BE2C (cell line): Measurements from ENCODE around the gene TAS2R8.
"Not testable (repeated sequence)": the region's sequence is repeated elsewhere in the genome, so short reads cannot be mapped to it uniquely, and the experiment has no call there.

Source experiments
- DNase-seq: peaks from one replicate; pipeline ENCODE4 v3.0.0-alpha.2; 2020
- H3K27me3 ChIP-seq: fragments of 250-450 bp; sonication (Bioruptor Pico); 2 replicates; pipeline ENCODE4 v1.5.1; 2020; ENCODE audit warnings: mild to moderate bottlenecking
- H3K36me3 ChIP-seq: fragments of 250-450 bp; sonication (Bioruptor Pico); 2 replicates; pipeline ENCODE4 v1.5.1; 2020; ENCODE audit warnings: mild to moderate bottlenecking
- H3K4me1 ChIP-seq: fragments of 250-450 bp; sonication (Bioruptor Pico); 2 replicates; pipeline ENCODE4 v1.5.1; 2020
- H3K4me3 ChIP-seq: 2 replicates; pipeline ENCODE4 v1.5.1; 2011; ENCODE audit warnings: low read depth, low read length
- H3K9me3 ChIP-seq: fragments of 250-450 bp; sonication (Bioruptor Pico); 2 replicates; pipeline ENCODE4 v1.5.1; 2020
- CTCF ChIP-seq: IDR thresholded peaks from 2 replicates; pipeline ENCODE4 v1.5.1; 2012; ENCODE audit warnings: mild to moderate bottlenecking, low read depth, low read length

Gene TAS2R8

DNA sequence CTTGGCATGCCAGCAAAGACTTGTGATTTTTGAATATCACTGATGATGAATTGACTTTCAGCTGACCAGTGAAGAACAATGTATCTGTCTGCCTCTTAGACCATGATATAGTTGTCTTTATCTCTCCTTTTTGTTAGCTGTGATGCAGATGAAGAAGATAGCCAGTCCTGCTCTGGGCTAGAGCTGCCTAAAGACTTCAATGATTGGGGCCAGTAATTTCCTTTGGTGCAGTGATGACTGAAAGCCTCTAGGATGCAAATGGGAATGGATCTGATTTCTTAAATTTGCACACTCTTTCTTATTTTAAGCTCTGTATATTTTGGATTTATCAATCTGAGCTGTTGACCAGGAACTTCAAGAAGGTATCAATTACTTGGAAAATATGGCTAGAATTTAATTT, 3.0 kb upstream of the TAS2R8 start, which contains the start of gene TAS2R9:
TSS of gene TAS2R9 (minus strand) at position 101 of the 400 bp plus-strand sequence. CDS start at position 8, 93 bp downstream.
- H3K36me3 ChIP-seq: no peaks in the 10 kb centered on the region
- H3K27me3 ChIP-seq: peaks cover 10% of the 10 kb centered on the region
- no peak within 1 kb of the TSS for H3K4me3 ChIP-seq
- H3K9me3 ChIP-seq: no peaks in the 10 kb centered on the region
- H3K4me1 ChIP-seq: no peaks in the 10 kb centered on the region
- DNase-seq: no peak
- TF ChIP-seq CTCF: no peak

DNA sequence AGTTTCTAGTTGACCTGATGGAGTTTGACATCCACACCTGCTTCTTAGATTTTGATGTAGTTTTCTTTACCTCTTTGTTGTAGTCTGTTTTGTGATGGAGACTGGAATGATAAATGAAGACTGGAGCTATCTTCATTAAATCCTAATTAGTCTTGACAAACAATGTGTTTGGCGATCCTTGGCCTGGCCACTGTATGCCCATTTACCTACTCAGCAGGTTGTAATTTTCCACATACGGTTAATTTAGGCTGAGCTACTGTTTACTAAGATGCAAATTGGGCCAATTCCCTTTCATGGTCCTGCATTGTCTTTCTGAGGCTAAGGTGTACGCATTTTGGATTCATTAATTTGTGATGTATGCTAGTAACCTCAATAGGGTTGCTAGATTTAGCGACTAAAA, 4.5 kb downstream of the TAS2R8 start, which contains the start of gene TAS2R7:
TSS of gene TAS2R7 (minus strand) at position 41 of the 400 bp plus-strand sequence. CDS start 57 bp downstream, outside the sequence.
- no peaks in the 10 kb centered on the region for H3K9me3 ChIP-seq
- H3K4me1 ChIP-seq: no peaks in the 10 kb centered on the region
- H3K4me3 ChIP-seq: no peak within 1 kb of the TSS
- no peak for DNase-seq
- H3K27me3 ChIP-seq: peaks cover 2% of the 10 kb centered on the region
- no peaks in the 10 kb centered on the region for H3K36me3 ChIP-seq
- TF ChIP-seq CTCF: no peak

- no peak for TF ChIP-seq CTCF
- H3K4me3 ChIP-seq: no peak overlapping the region
- H3K27me3 ChIP-seq: peaks cover 3% of the 10 kb centered on the region
Observed at GRCh38 chr12:10801741-10802140, 5.3 kb downstream of the TAS2R8 start.

DNA sequence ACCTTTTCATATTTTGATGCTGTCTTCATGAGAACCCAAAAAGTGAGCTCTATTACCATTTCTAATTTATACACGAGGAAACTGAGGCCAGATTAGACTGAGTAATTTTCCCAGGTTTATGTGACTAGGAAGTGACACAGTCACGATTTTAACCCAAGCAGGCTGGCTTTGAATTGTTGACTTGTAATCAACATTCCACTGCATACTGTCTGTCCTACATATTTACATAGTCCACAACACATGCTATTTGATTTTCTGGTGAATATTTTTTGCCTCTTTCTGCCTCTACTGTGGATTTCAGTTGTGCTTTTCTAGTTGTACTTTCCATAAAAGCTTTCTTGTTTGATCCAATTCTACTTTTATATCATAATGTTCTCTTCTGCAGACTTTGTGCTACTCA, 12.9 kb downstream of the TAS2R8 start:
- Histone ChIP-seq H3K4me1 (no peaks in the 10 kb centered on the region), H3K36me3 (no peaks in the 10 kb centered on the region), H3K9me3 (no peaks in the 10 kb centered on the region), H3K4me3 (no peak overlapping the region), H3K27me3 (peaks cover 5% of the 10 kb centered on the region; the same call in 1 of the 2 replicates)
- no peak for TF ChIP-seq CTCF
- no peak for DNase-seq

More at GRCh38 chr12:10801741-10802140, 5.3 kb downstream of the TAS2R8 start:
- Histone ChIP-seq H3K4me1 (no peaks in the 10 kb centered on the region), H3K36me3 (no peaks in the 10 kb centered on the region), H3K9me3 (no peaks in the 10 kb centered on the region)
- no peak for DNase-seq

GRCh38 chr12:10791769-10792168, 15.3 kb downstream of the TAS2R8 start:
- not testable (repeated sequence) for H3K4me3 ChIP-seq, H3K9me3 ChIP-seq, H3K36me3 ChIP-seq, H3K4me1 ChIP-seq, DNase-seq, H3K27me3 ChIP-seq

DNA sequence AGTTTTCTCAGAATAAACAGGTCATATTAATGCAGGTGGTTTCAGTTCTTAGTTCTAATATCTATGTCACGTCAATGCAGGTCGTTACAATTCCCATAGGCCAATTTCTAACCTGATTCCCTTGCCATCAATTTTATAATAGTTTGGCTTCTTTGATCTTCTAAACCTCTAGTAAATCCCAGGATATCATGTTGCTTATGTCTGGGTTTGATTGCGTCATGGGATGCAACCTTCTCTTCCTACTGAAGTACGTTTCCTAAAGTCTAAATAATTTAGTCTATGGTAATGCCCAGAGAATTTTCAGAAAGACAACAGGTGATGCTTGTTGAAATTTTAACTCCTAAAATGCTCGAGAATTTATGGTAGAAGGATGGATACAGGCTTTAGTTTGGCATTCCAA, 23.8 kb downstream of the TAS2R8 start:
- H3K36me3 ChIP-seq: no peaks in the 10 kb centered on the region
- no peak for TF ChIP-seq CTCF
- no peaks in the 10 kb centered on the region for H3K4me1 ChIP-seq
- H3K27me3 ChIP-seq: no peaks in the 10 kb centered on the region; the same call in 1 of the 2 replicates
- no peak overlapping the region for H3K4me3 ChIP-seq
- DNase-seq: no peak
- H3K9me3 ChIP-seq: no peaks in the 10 kb centered on the region

DNA sequence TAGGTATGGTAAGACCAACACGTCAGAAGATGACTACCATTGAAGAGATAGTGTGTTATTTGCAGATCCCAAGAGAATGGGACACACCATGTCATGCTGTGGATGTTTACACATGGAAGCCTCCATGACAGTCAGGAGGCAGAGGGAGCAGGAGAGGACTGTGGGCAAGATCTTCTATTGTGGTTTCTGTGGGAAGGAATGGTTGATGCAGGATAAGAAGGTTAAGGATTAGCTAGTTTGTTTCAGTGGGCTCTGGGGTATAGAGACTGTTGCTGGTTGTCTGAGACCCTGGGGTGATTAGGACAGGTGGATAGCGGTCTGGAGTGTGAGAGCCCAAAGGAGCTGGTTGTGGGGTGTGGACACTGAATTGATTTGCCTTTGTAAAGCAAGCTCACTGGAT, 28.0 kb downstream of the TAS2R8 start:
- H3K4me1 ChIP-seq: no peaks in the 10 kb centered on the region
- H3K36me3 ChIP-seq: no peaks in the 10 kb centered on the region
- DNase-seq: no peak
- H3K9me3 ChIP-seq: no peaks in the 10 kb centered on the region
- peaks cover 14% of the 10 kb centered on the region for H3K27me3 ChIP-seq
- TF ChIP-seq CTCF: no peak
- H3K4me3 ChIP-seq: no peak overlapping the region
